Kidney epithelial cell (primary cell): Measurements from ENCODE around the gene SETD4. TPM values are rescaled to one million over a fixed set of nuclear protein-coding genes. Genes with fewer than 3 reads are reported as not detected.
"Not testable (repeated sequence)": the region's sequence is repeated elsewhere in the genome, so short reads cannot be mapped to it uniquely, and the experiment has no call there.

Experiments
- DNase-seq: peaks from one replicate; pipeline ENCODE4 v3.0.0-alpha.2; 2010; ENCODE audit warnings: low read depth
- H3K27me3 ChIP-seq: 2 replicates; pipeline ENCODE4 v1.6.0; 2011; ENCODE audit warnings: low read length; ENCODE audit not compliant: control insufficient read depth, insufficient read depth
- H3K36me3 ChIP-seq: 2 replicates; pipeline ENCODE4 v1.5.1; 2011; ENCODE audit warnings: low read length; ENCODE audit not compliant: control insufficient read depth, insufficient read depth
- H3K4me3 ChIP-seq: 2 replicates; pipeline ENCODE4 v1.5.1; 2011; ENCODE audit warnings: low read depth, mild to moderate bottlenecking, control low read depth, low read length
- total RNA-seq: library from RNA; depleted of rRNA; stranded (reverse); fragments of >200 nt; gene quantifications from 2 replicates; pipeline ENCODE4 v1.2.3, GENCODE V29; 2015
- TF ChIP-seq, protein P1 (sequence below): IDR thresholded peaks from 2 replicates; pipeline ENCODE4 v1.5.1; 2011; ENCODE audit warnings: mild to moderate bottlenecking, moderate library complexity, low read length, control low read depth, inconsistent platforms; ENCODE audit not compliant: insufficient read depth, poor library complexity, severe bottlenecking

SETD4 gene
- total RNA-seq, 1 donor from 2014 or later: 17.9 TPM

DNA sequence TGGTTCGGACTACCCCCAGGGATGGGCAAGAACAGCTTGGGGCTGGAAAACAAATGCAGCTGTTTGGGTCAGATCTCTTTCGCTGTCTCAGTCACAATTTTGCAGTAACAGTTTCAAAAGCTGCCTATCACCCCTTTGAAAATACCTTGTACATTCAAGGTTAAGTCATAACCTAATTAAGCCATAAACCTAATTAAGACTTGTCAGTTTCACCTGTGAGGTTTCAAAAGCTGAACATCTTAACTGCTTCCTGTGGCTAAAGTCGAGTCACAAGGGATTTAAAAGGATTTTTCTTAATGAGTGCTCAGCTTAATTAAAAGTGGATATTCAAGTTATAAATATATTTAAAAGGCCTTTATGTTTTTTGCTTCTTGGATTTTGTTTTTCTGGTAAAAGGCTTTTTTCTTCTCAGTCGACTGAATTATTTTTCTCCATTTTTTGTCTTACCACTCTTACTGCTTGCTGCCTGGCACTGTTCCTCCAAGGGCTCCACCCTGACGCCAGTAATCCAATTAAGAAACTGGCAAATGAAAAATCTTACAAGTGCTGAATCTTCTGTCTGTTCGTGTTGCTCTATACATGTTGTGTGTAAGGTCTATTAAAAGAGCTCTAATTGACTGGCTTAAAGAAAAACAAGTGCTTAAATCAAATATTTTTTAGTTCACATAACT lies 40.8 kb upstream of the SETD4 start:
- TF ChIP-seq, protein P1, sequence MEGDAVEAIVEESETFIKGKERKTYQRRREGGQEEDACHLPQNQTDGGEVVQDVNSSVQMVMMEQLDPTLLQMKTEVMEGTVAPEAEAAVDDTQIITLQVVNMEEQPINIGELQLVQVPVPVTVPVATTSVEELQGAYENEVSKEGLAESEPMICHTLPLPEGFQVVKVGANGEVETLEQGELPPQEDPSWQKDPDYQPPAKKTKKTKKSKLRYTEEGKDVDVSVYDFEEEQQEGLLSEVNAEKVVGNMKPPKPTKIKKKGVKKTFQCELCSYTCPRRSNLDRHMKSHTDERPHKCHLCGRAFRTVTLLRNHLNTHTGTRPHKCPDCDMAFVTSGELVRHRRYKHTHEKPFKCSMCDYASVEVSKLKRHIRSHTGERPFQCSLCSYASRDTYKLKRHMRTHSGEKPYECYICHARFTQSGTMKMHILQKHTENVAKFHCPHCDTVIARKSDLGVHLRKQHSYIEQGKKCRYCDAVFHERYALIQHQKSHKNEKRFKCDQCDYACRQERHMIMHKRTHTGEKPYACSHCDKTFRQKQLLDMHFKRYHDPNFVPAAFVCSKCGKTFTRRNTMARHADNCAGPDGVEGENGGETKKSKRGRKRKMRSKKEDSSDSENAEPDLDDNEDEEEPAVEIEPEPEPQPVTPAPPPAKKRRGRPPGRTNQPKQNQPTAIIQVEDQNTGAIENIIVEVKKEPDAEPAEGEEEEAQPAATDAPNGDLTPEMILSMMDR: no peak
- DNase-seq: no peak

DNA sequence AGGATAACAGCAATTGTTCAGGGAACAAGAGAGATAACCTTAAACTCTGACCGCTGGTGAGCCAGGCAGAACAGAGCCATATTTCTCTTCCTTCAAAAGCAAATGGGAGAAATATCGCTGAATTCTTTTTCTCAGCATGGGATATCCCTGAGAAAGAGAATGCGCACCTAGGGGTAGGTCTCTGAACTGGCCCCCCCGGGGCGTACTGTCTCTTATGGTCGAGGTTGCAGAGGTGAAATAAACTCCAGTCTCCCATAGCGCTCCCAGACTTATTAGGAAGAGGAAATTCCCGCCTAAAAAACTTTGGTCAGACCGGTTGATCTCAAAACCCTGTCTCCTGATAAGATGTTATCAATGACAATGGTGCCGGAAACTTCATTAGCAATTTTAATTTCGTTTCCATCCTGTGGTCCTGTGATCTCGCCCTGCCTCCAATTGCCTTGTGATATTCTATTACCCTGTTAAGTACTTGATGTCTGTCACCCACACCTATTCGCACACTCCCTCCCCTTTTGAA lies 39.4 kb upstream of the SETD4 start:
- not testable (repeated sequence) for H3K4me3 ChIP-seq, DNase-seq, H3K27me3 ChIP-seq, H3K36me3 ChIP-seq

More for the DNA sequence above, 40.8 kb upstream of the SETD4 start:
- Histone ChIP-seq H3K27me3 (no peaks in the 10 kb centered on the region), H3K36me3 (no peaks in the 10 kb centered on the region), H3K4me3 (no peak overlapping the region)

GRCh38 chr21:36099000-36099399 lies 38.7 kb upstream of the SETD4 start:
- H3K4me3 ChIP-seq: no peak overlapping the region
- no peaks in the 10 kb centered on the region for H3K36me3 ChIP-seq
- DNase-seq: no peak
- H3K27me3 ChIP-seq: no peaks in the 10 kb centered on the region
- TF ChIP-seq, protein P1: no peak

DNA sequence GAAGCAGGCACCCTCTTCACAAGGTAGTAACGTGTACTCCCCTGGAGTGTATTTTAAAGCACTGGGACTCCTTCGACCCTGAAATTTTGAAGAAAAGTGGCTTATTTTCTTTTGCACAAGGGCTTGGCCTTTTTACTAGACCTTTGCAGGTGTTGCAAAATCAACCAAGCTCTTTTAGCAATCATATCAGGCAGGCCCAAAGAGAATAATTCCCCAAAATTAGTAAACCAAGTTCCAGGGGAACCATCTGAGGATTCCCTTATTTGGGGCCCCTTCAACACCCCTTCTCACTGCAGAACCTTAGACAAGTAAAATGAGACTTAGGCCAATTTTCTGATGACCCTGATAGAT lies 37.8 kb upstream of the SETD4 start:
- TF ChIP-seq, protein P1: no peak
- Histone ChIP-seq H3K4me3 (no peak overlapping the region), H3K27me3 (no peaks in the 10 kb centered on the region), H3K36me3 (no peaks in the 10 kb centered on the region)
- DNase-seq: no peak

DNA sequence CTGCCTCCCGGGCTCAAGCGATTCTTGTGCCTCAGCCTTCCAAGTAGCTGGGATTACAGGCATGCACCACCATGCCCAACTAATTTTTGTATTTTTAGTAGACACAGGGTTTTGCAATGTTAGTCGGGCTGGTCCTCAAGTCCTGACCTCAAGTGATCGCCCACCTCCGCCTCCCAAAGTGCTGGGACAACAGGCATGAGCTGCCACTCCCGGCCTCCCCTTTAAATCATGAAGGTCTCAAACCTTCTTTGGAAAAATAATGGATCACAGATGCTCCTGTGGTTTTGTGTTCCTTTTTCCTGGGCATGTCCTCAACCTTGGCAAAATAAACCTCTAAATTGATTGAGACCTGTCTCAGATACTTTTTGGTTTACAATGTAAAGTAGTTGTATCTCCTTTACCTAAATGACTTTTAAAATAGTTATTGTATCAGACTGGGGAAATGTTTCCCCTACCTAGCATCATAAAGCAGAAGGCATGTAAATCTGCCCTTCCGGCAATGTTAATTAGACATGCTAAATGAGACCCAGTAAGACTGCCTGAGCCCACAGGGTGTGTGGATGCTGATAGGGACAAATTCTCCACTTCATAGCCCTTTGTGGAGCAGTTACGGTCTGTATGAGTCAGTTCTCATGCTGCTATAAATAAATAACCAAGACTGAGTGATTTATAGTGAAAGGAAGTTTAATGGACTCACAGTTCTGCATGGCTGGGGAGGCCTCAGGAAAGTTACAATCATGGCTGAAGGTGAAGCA lies 37.3 kb upstream of the SETD4 start:
- H3K4me3 ChIP-seq: no peak overlapping the region
- H3K27me3 ChIP-seq: no peaks in the 10 kb centered on the region
- TF ChIP-seq, protein P1: no peak
- DNase-seq: peak; percentile 80
- no peaks in the 10 kb centered on the region for H3K36me3 ChIP-seq

- Histone ChIP-seq H3K4me3 (no peak overlapping the region), H3K36me3 (no peaks in the 10 kb centered on the region), H3K27me3 (no peaks in the 10 kb centered on the region)
- TF ChIP-seq, protein P1: no peak
- no peak for DNase-seq
Observed at GRCh38 chr21:36096398-36097290, 36.3 kb upstream of the SETD4 start.
